Adrenal gland (tissue), 12 donors: Measurements from ENCODE around the gene TMEM14A. TPM values are rescaled to one million over a fixed set of nuclear protein-coding genes. Genes with fewer than 3 reads are reported as not detected.
"Not testable (repeated sequence)": the region's sequence is repeated elsewhere in the genome, so short reads cannot be mapped to it uniquely, and the experiment has no call there.

Experiments
- DNase-seq, 7 donors: peaks; one replicate each; pipeline ENCODE4 v3.0.0-alpha.2; 2019 to 2020
- H3K27ac ChIP-seq, 5 donors: fragments of 200-600 bp; sonication (generic) in 4 of 5; 1 replicate in 3 of 5; 2 replicates in 2 of 5; pipeline versions ENCODE4 v1.5.1 to v1.8.0; 2016 to 2020; ENCODE audit warnings: mild to moderate bottlenecking in 1 of 5
- H3K27me3 ChIP-seq: fragments of 200-600 bp; 2 replicates; pipeline ENCODE4 v1.8.0; 2021
- H3K36me3 ChIP-seq, 2 donors: fragments of 200-600 bp; replicated peaks in 1 of 2; 1 replicate in 1 of 2; 2 replicates in 1 of 2; pipeline versions ENCODE4 v1.5.1 to v1.8.0; 2018 to 2022
- H3K4me1 ChIP-seq, 2 donors: fragments of 200-600 bp; replicated peaks in 1 of 2; 1 replicate in 1 of 2; 2 replicates in 1 of 2; pipeline versions ENCODE4 v1.5.1 to v1.8.0; 2018 to 2021
- H3K4me3 ChIP-seq, 4 donors: fragments of 200-600 bp; sonication (generic) in 3 of 4; one replicate each; pipeline ENCODE4 v1.5.1; 2016 to 2018
- H3K9me3 ChIP-seq, 3 donors: fragments of 200-600 bp; sonication (generic) in 1 of 3; replicated peaks in 1 of 3; 1 replicate in 2 of 3; 2 replicates in 1 of 3; pipeline versions ENCODE4 v1.5.1 to v1.8.0; 2016 to 2021
- POLR2A ChIP-seq, 2 donors: fragments of 450-650 bp; IDR thresholded peaks; one replicate each; pipeline ENCODE4 v1.6.1; 2017; ENCODE audit warnings: antibody characterized with exemption in 2 of 2, mild to moderate bottlenecking in 2 of 2, moderate library complexity in 1 of 2
- WGBS, 4 donors: extraction: QIAGEN DNeasy Blood & Tissue Kit in 2 of 4; methylation state at CpG; one replicate each; pipeline versions ENCODE4 v1.1.5 to v1.1.7; 2013 to 2017; 5-methylcytosine and 5-hydroxymethylcytosine counted together
- intact Hi-C, 2 donors: fragments of 100-400 bp; cut with DNase I; formaldehyde crosslinking; loops; one replicate each; pipeline versions ENCODE4 v1.14.1 to v1.15.0; 2022 to 2023
- polyA plus RNA-seq, 3 donors: library from polyadenylated mRNA; stranded (reverse); fragments of 200-250 nt in 2 of 3; fragments of 350-450 nt in 1 of 3; fragmentation: Illumina TruSeq in 1 of 3; extraction: RNeasy Lipid Tissue Mini Kit (QIAGEN cat#74804) in 1 of 3; gene quantifications; one replicate each; pipeline ENCODE4 v1.2.3, GENCODE V29; 2013 to 2014
- total RNA-seq, 9 donors: library from RNA; depleted of rRNA in 4 of 9; stranded (reverse); fragments of >200 nt in 4 of 9; fragments of 120-200 nt in 1 of 9; fragmentation: NEBNext Ultra II Directional in 1 of 9; extraction: Animal tissue kit (Norgen Biotek cat#: 25700) in 1 of 9; gene quantifications; one replicate each; pipeline versions ENCODE4 v1.1.0 to v1.2.4, GENCODE V29; 2013 to 2023
- TF ChIP-seq, protein P1 (sequence below), 6 experiments: fragments of 450-650 bp in 4 of 6; fragments of 200-600 bp in 2 of 6; sonication (generic) in 1 of 6; IDR thresholded peaks; 1 replicate in 5 of 6; 2 replicates in 1 of 6; pipeline versions ENCODE4 v1.5.1 to v1.8.0; 2016 to 2021; ENCODE audit warnings: antibody characterized with exemption in 6 of 6, mild to moderate bottlenecking in 2 of 6, moderate library complexity in 1 of 6
- donor health status: healthy with polysubstance abuse.
- donor health status: Bipolar disorder and iron deficiency.
- donor health status: DM: yes; HTN: yes; CAD: no.
- donor health status: DM: no; HTN: no; CAD: no.
- donor health status: DM: no; HTN: no; CAD: no.
- donor health status: DM: yes; HTN: yes; CAD: no.

The TMEM14A gene
- total and polyA plus RNA-seq, 12 donors = 12.9 to 70.9 (median 51.0) TPM

DNA sequence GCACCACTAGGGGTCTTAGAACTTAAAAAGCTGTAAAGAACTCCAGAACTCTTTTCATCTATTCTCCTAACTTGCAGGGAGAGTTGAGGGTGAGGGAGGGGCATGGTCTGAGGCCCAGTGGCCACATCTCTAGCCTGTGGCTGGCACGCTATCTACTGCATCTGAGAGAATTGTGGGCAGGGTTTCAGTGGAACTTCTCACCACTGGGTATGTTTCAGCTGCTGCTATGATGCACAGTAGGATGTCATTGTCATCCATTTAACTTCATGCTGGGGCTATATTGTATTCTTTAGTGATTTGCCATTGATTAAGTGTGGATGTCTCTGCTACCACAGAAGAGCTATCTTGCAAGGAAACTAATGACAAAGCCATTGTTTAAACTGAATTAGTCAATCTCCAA, 4.5 kb downstream of the TMEM14A start:
- H3K36me3 ChIP-seq = no peaks in the 10 kb centered on the region
- H3K4me3 ChIP-seq = no peak overlapping the region
- H3K4me1 ChIP-seq = peaks cover 8 to 19% of the 10 kb centered on the region in 2 donors
- no peak for DNase-seq
- TF ChIP-seq, protein P1, sequence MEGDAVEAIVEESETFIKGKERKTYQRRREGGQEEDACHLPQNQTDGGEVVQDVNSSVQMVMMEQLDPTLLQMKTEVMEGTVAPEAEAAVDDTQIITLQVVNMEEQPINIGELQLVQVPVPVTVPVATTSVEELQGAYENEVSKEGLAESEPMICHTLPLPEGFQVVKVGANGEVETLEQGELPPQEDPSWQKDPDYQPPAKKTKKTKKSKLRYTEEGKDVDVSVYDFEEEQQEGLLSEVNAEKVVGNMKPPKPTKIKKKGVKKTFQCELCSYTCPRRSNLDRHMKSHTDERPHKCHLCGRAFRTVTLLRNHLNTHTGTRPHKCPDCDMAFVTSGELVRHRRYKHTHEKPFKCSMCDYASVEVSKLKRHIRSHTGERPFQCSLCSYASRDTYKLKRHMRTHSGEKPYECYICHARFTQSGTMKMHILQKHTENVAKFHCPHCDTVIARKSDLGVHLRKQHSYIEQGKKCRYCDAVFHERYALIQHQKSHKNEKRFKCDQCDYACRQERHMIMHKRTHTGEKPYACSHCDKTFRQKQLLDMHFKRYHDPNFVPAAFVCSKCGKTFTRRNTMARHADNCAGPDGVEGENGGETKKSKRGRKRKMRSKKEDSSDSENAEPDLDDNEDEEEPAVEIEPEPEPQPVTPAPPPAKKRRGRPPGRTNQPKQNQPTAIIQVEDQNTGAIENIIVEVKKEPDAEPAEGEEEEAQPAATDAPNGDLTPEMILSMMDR (IDR thresholded peaks at IDR 0.05) = no peak
- no peak for TF ChIP-seq POLR2A (IDR thresholded peaks at IDR 0.05)
- H3K27me3 ChIP-seq = no peaks in the 10 kb centered on the region
- no peak overlapping the region for H3K27ac ChIP-seq
- intact Hi-C loops = no loop called here
- WGBS, 4 donors = 91 to 100% (median 95%) methylated on average over 1 of the region's 1 CpG
- no peaks in the 10 kb centered on the region for H3K9me3 ChIP-seq

DNA sequence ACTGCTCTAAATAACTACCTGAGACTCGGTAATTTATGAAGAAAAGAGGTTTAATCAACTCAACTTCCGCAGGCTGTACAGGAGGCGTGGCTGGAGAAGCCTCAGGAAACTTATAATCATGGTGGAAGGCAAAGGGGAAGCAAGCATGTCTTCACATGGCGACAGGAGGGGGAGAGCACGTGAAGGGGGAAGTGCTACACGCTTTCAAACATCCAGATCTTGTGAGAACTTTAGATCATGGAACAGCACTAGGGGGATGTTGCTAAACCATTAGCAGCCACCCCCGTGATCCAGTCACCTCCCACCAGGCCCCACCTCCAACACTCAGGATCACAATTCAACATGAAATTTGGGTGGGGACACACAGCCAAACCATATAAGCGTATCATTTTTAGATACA, 5.7 kb downstream of the TMEM14A start:
- not testable (repeated sequence) for H3K4me3 ChIP-seq, H3K27ac ChIP-seq
- 83 to 92% (median 84%) methylated on average over 8 of the region's 8 CpGs for WGBS, 4 donors

DNA sequence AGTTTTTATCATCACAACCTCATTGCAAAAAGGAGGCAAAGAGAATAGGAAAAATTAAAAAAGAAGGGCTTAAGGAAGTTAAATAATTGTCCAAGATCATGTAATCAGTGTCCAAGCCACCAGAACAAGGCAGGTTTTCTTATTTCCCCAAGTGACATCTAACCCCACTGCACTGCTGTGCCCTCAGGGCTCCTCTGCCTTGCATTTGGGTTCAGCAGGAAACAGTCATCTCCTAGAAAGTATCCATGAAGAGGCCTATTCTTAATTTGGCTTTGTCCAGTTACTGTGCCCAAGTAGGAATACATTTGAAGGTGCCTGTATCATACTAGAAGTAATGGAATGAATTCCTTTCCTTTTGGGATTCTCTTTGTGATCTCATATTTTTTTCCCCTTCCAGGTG, 10.5 kb downstream of the TMEM14A start:
- peaks cover 0 to 6% of the 10 kb centered on the region in 2 donors for H3K36me3 ChIP-seq
- TF ChIP-seq, protein P1 (IDR thresholded peaks at IDR 0.05) = no peak
- TF ChIP-seq POLR2A (IDR thresholded peaks at IDR 0.05) = no peak
- H3K4me3 ChIP-seq = no peak overlapping the region
- no peak for DNase-seq
- no peak overlapping the region for H3K27ac ChIP-seq
- intact Hi-C loops = no loop called here
- H3K4me1 ChIP-seq = no peaks in the 10 kb centered on the region
- H3K27me3 ChIP-seq = no peaks in the 10 kb centered on the region
- H3K9me3 ChIP-seq = no peaks in the 10 kb centered on the region

More for the DNA sequence above, 5.7 kb downstream of the TMEM14A start:
- H3K9me3 ChIP-seq, DNase-seq, H3K27me3 ChIP-seq, H3K36me3 ChIP-seq, intact Hi-C loops: not testable (repeated sequence)
- H3K4me1 ChIP-seq = peaks cover 3 to 13% of the 10 kb centered on the region in 2 donors

DNA sequence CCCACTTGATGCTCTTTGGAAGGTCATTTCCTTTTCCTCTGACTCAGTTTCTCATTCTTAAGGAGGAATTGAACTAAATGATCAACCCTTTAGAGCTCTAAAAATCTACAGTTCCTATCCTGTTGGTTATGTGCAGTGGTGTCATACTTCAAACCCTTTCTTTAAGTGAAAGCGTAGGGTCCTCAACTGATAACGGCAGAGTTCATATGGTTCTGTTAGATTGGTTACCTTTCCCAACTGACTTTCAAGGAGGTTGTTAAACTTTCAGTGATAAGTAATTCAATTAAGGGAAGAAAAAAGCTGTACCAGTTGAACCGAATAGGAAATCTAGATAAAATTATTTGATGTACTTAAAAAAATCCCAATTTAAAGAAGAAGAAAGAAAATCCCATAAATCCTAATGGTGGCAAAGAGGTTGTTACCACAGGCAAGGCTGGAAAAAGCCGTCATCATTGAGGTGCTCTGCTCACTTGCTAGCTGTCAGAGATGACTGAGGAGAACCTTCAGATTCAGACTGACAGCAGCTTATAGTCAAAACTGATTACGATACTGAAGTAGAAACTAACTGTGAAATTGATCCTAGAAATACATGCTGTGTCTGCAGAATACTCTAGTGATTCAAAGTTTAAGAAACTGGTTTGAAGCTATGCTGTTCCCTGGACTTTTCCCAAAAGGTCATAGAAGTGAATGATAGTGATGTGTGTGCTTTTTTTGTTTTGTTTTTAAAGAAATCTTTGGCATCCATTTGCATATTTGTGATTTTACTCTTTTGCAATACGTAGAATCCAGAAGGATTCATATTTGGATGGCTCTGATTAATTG, 16.2 kb downstream of the TMEM14A start:
- WGBS, 4 donors = 87 to 96% (median 93%) methylated on average over 6 of the region's 6 CpGs
- Histone ChIP-seq H3K27ac (no peak overlapping the region), H3K9me3 (no peaks in the 10 kb centered on the region), H3K36me3 (peaks cover 0 to 6% of the 10 kb centered on the region in 2 donors), H3K4me3 (no peak overlapping the region), H3K27me3 (no peaks in the 10 kb centered on the region), H3K4me1 (no peaks in the 10 kb centered on the region)
- intact Hi-C loops = no loop called here
- TF ChIP-seq, protein P1 (IDR thresholded peaks at IDR 0.05) = no peak
- no peak for TF ChIP-seq POLR2A (IDR thresholded peaks at IDR 0.05)
- DNase-seq = no peak

- no peak for DNase-seq
- Histone ChIP-seq H3K36me3 (no peaks in the 10 kb centered on the region), H3K4me1 (no peaks in the 10 kb centered on the region), H3K27me3 (no peaks in the 10 kb centered on the region), H3K27ac (no peak overlapping the region), H3K4me3 (no peak overlapping the region), H3K9me3 (no peaks in the 10 kb centered on the region)
- 92 to 96% (median 94%) methylated on average over 3 of the region's 3 CpGs for WGBS, 4 donors
- intact Hi-C loops = no loop called here
- no peak for TF ChIP-seq POLR2A (IDR thresholded peaks at IDR 0.05)
- TF ChIP-seq, protein P1 (IDR thresholded peaks at IDR 0.05) = no peak
These were observed 18.9 kb downstream of the TMEM14A start for GRCh38 chr6:52689857-52690256.
